Liver (tissue), 9 donors: ENCODE results near the gene RBCK1. TPM values are rescaled to one million over a fixed set of nuclear protein-coding genes. Genes with fewer than 3 reads are reported as not detected.
"Not testable (repeated sequence)": the region's sequence is repeated elsewhere in the genome, so short reads cannot be mapped to it uniquely, and the experiment has no call there.

Source experiments
- DNase-seq: peaks from one replicate; pipeline ENCODE4 v3.0.0-alpha.2; 2017; ENCODE audit warnings: low spot score
- H3K27ac ChIP-seq, 2 donors: one replicate each; pipeline ENCODE4 v1.7.0; 2013; ENCODE audit warnings: inconsistent platforms in 2 of 2, low read length in 2 of 2, control low read depth in 1 of 2, low read depth in 1 of 2, mild to moderate bottlenecking in 1 of 2
- H3K27me3 ChIP-seq, 4 donors: one replicate each; pipeline versions ENCODE4 v1.6.1 to v1.7.0; 2013; ENCODE audit warnings: low read length in 3 of 4, inconsistent platforms in 1 of 4, mild to moderate bottlenecking in 1 of 4, moderate library complexity in 1 of 4; ENCODE audit not compliant: control insufficient read depth in 4 of 4, insufficient read depth in 4 of 4
- H3K36me3 ChIP-seq, 4 donors: one replicate each; pipeline versions ENCODE4 v1.6.1 to v1.7.0; 2013; ENCODE audit warnings: low read length in 3 of 4, mild to moderate bottlenecking in 3 of 4, low read depth in 1 of 4, moderate library complexity in 1 of 4; ENCODE audit not compliant: control insufficient read depth in 4 of 4, insufficient read depth in 3 of 4
- H3K4me1 ChIP-seq, 4 donors: one replicate each; pipeline versions ENCODE4 v1.6.1 to v1.7.0; 2013; ENCODE audit warnings: low read length in 3 of 4, mild to moderate bottlenecking in 3 of 4, moderate library complexity in 1 of 4; ENCODE audit not compliant: control insufficient read depth in 4 of 4, insufficient read depth in 4 of 4
- H3K4me3 ChIP-seq, 3 donors: one replicate each; pipeline versions ENCODE4 v1.6.1 to v1.7.0; 2013; ENCODE audit warnings: low read length in 3 of 3, control low read depth in 1 of 3, low read depth in 1 of 3, mild to moderate bottlenecking in 1 of 3
- H3K9ac ChIP-seq, 2 donors: one replicate each; pipeline ENCODE4 v1.7.0; 2013; ENCODE audit warnings: low read length in 2 of 2, mild to moderate bottlenecking in 2 of 2, moderate library complexity in 2 of 2, control low read depth in 1 of 2, low read depth in 1 of 2
- H3K9me3 ChIP-seq, 4 donors: one replicate each; pipeline versions ENCODE4 v1.6.1 to v1.7.0; 2013; ENCODE audit warnings: low read length in 3 of 4; ENCODE audit not compliant: control insufficient read depth in 4 of 4
- GABPA ChIP-seq, 2 donors: IDR thresholded peaks in 1 of 2; conservative IDR thresholded peaks in 1 of 2; 2 replicates each; pipeline ENCODE4 v1.6.1; 2016; ENCODE audit warnings: antibody characterized with exemption in 2 of 2, mild to moderate bottlenecking in 1 of 2, moderate library complexity in 1 of 2
- HNF4G ChIP-seq: IDR thresholded peaks from 2 replicates; pipeline ENCODE4 v1.6.1; 2016; ENCODE audit warnings: antibody characterized with exemption
- JUND ChIP-seq, 2 donors: IDR thresholded peaks; 2 replicates each; pipeline ENCODE4 v1.6.1; 2016; ENCODE audit warnings: antibody characterized with exemption in 2 of 2
- RAD21 ChIP-seq, 2 donors: IDR thresholded peaks; 2 replicates each; pipeline ENCODE4 v1.6.1; 2016; ENCODE audit warnings: antibody characterized with exemption in 2 of 2, mild to moderate bottlenecking in 2 of 2
- YY1 ChIP-seq: IDR thresholded peaks from 2 replicates; pipeline ENCODE4 v1.6.1; 2016; ENCODE audit warnings: antibody characterized with exemption, mild to moderate bottlenecking
- WGBS: extraction: QIAGEN DNeasy Blood & Tissue Kit; methylation state at CpG from one replicate; pipeline ENCODE4 v1.1.7; 2013; 5-methylcytosine and 5-hydroxymethylcytosine counted together
- polyA plus RNA-seq, 2 donors: library from polyadenylated mRNA; stranded (reverse) in 1 of 2; unstranded in 1 of 2; fragments of 200-250 nt in 1 of 2; fragments of >200 nt in 1 of 2; fragmentation: Nextera tagmentation in 1 of 2; extraction: Ambion mirVana in 1 of 2; gene quantifications; one replicate each; pipeline versions ENCODE4 v1.2.1 to v1.2.3, GENCODE V29; 2013 to 2015
- total RNA-seq, 2 donors: library from RNA; depleted of rRNA; stranded (reverse); fragments of >200 nt; gene quantifications; one replicate each; pipeline ENCODE4 v1.2.3, GENCODE V29; 2014
- TF ChIP-seq, protein P1 (sequence below): IDR thresholded peaks from 2 replicates; pipeline ENCODE4 v1.6.1; 2016; ENCODE audit warnings: antibody characterized with exemption
- TF ChIP-seq, protein P2 (sequence below): fragments of 150-350 bp; IDR thresholded peaks from 2 replicates; pipeline ENCODE4 v1.5.1; 2017; ENCODE audit warnings: improper control_type of control experiment, low read depth, low read length; ENCODE audit not compliant: missing input control
- TF ChIP-seq, protein P3 (sequence below): IDR thresholded peaks from 2 replicates; pipeline ENCODE4 v1.6.1; 2016; ENCODE audit warnings: antibody characterized with exemption
- donor health status: healthy.
- donor health status: healthy.
- donor health status: healthy.
- donor health status: healthy.
- donor health status: healthy.

RBCK1 gene
- total and polyA plus RNA-seq, 4 donors = 18.0 to 62.6 (median 54.8) TPM

DNA sequence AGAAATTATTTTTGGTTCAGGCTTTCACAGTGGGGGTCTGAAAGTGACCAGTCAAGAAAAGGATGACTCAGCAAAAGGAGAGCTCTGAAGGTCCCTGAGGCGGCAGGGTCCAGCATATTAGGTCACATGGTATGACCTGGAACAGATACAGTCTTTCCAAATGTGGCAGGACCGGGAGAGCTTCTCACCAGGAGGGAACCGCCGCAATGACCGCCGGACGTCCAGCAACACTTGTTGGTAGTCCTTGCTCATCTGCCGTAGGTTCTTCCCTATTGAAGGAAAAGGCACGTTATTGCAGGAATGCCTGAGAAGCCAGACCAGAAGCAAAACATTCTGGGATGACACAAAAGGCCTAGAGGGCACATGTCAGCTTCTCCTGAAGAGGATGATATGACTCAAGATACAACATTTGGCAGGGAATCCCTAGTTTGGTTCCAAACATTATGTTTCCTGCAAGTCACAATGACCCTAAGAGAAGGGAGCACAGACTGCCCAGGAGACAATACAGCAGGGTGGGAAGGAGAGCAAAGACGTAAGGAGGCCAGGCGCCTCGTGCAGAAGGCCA, 36.8 kb downstream of the RBCK1 start:
- Histone ChIP-seq H3K9ac (no peak overlapping the region), H3K4me3 (no peak overlapping the region), H3K9me3 (no peaks in the 10 kb centered on the region), H3K36me3 (peaks cover 11 to 39% (median 25%) of the 10 kb centered on the region in 4 donors), H3K4me1 (peaks cover 0 to 7% (median 2%) of the 10 kb centered on the region in 4 donors), H3K27me3 (no peaks in the 10 kb centered on the region), H3K27ac (no peak overlapping the region)
- no peak for DNase-seq
- WGBS = 79% methylated on average over 12 of the region's 12 CpGs
- TF ChIP-seq JUND (IDR thresholded peaks at IDR 0.05) = no peak

DNA sequence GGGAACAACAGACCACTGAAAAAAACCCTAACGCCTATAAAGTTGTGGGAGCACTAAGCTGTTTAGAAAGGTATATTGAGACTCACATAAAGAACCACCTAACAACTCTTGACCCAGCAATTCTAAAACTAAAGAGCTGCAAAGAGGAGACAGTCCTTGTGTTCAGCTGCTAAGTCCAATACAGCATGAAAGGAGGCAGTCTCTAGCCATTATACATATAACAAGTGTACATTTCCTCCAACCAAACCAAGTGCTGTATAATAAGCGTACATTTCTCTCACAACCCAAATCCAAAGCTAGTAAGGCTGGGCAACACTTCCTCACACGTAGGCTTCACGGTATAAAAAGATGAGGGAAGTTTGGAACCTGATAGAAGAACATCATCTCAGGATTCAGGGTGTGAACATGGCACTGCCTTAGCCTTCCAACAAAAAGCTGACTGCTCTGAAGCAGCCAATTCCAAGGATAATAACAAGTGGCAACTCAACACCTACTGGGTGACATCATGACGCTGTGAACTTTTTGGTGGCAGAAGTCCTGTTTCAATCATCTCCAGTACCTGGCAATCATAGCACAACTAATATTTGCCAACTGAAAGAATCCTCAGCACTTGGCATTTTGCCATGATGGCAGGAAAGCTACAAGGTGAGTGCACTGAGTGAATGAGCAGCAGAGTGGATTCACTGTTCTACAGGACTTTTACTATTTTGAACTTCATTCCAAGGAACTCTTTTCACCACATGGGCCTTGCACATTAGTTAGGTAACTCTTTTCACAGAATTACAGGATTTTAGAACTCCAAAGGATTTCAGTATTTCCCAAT, 37.6 kb downstream of the RBCK1 start:
- Histone ChIP-seq H3K36me3 (peaks cover 7 to 33% (median 18%) of the 10 kb centered on the region in 4 donors), H3K9me3 (no peaks in the 10 kb centered on the region), H3K4me1 (peaks cover 0 to 7% (median 2%) of the 10 kb centered on the region in 4 donors), H3K27ac (no peak overlapping the region), H3K27me3 (no peaks in the 10 kb centered on the region), H3K4me3 (no peak overlapping the region), H3K9ac (no peak overlapping the region)
- TF ChIP-seq, protein P1, sequence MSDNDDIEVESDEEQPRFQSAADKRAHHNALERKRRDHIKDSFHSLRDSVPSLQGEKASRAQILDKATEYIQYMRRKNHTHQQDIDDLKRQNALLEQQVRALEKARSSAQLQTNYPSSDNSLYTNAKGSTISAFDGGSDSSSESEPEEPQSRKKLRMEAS = no peak
- TF ChIP-seq RAD21 (IDR thresholded peaks at IDR 0.05) = peak in 1 of 2 donors; percentile 29
- TF ChIP-seq, protein P2, sequence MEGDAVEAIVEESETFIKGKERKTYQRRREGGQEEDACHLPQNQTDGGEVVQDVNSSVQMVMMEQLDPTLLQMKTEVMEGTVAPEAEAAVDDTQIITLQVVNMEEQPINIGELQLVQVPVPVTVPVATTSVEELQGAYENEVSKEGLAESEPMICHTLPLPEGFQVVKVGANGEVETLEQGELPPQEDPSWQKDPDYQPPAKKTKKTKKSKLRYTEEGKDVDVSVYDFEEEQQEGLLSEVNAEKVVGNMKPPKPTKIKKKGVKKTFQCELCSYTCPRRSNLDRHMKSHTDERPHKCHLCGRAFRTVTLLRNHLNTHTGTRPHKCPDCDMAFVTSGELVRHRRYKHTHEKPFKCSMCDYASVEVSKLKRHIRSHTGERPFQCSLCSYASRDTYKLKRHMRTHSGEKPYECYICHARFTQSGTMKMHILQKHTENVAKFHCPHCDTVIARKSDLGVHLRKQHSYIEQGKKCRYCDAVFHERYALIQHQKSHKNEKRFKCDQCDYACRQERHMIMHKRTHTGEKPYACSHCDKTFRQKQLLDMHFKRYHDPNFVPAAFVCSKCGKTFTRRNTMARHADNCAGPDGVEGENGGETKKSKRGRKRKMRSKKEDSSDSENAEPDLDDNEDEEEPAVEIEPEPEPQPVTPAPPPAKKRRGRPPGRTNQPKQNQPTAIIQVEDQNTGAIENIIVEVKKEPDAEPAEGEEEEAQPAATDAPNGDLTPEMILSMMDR = no peak
- TF ChIP-seq HNF4G = no peak
- 84% methylated on average over 5 of the region's 5 CpGs for WGBS
- DNase-seq = no peak

DNA sequence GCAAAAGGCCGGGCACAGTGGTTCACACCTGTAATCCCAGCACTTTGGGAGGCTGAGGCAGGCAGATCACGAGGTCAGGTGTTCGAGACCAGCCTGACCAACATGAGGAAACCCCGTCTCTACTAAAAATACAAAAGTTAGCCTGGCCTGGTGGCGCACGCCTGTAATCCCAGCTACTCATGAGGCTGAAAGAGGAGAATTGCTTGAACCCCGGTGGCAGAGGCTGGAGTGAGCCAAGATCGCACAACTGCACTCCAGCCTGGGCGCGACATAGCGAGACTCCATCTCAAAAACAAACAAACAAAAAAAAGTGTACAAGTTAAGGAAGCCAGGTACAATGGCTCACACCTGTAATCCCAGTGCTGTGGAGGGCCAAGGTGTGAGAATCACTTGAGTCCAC, 43.9 kb downstream of the RBCK1 start:
- H3K27ac ChIP-seq, DNase-seq, H3K9me3 ChIP-seq, H3K4me3 ChIP-seq, H3K4me1 ChIP-seq, H3K27me3 ChIP-seq, H3K9ac ChIP-seq, H3K36me3 ChIP-seq: not testable (repeated sequence)
- 93% methylated on average over 11 of the region's 11 CpGs for WGBS

DNA sequence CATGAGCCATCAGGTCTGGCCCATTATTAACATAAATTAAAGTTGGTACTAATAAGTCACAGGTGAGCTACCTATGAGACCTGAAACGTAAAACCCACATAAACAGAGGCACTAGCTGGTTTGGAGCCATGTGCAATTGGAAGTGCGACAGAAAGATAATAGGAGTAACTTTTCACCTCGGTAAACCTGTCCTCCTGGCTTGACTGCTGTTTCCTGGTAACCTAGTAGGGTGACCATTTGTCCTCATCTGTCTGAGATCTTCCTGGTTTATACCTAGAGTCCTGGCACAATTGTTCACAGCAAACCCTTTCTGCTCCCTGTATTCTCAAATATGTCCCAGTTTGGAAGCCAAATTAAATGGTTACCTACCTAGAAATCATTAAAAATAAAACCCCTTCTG, 46.9 kb downstream of the RBCK1 start:
- 68% methylated on average over 3 of the region's 3 CpGs for WGBS
- no peak overlapping the region for H3K9ac ChIP-seq
- H3K27me3 ChIP-seq = no peaks in the 10 kb centered on the region
- no peak for TF ChIP-seq HNF4G
- no peak for TF ChIP-seq GABPA (IDR thresholded peaks at IDR 0.05 in 1 of 2, conservative IDR thresholded peaks at IDR 0.05 in 1 of 2)
- TF ChIP-seq, protein P3, sequence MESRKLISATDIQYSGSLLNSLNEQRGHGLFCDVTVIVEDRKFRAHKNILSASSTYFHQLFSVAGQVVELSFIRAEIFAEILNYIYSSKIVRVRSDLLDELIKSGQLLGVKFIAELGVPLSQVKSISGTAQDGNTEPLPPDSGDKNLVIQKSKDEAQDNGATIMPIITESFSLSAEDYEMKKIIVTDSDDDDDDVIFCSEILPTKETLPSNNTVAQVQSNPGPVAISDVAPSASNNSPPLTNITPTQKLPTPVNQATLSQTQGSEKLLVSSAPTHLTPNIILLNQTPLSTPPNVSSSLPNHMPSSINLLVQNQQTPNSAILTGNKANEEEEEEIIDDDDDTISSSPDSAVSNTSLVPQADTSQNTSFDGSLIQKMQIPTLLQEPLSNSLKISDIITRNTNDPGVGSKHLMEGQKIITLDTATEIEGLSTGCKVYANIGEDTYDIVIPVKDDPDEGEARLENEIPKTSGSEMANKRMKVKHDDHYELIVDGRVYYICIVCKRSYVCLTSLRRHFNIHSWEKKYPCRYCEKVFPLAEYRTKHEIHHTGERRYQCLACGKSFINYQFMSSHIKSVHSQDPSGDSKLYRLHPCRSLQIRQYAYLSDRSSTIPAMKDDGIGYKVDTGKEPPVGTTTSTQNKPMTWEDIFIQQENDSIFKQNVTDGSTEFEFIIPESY = no peak
- TF ChIP-seq YY1 = no peak
- H3K27ac ChIP-seq = no peak overlapping the region
- no peaks in the 10 kb centered on the region for H3K9me3 ChIP-seq
- DNase-seq = no peak
- H3K4me3 ChIP-seq = no peak overlapping the region
- H3K36me3 ChIP-seq = no peaks in the 10 kb centered on the region
- peaks cover under 1 to 5% (median 3%) of the 10 kb centered on the region in 4 donors for H3K4me1 ChIP-seq
